Measurements from ENCODE around the gene PDE6H.

GRCh38 chr12:14972816-14973215, at the start of gene PDE6H:
- TF ChIP-seq CTCF (IDR thresholded peaks at IDR 0.05; ENCODE audit: poor library complexity), result no peak
- no peak for TF ChIP-seq EZH2phosphoT487 (IDR thresholded peaks at IDR 0.05; ENCODE audit: low read depth, severe bottlenecking, unreplicated experiment)
- no peak for TF ChIP-seq EZH2 (IDR thresholded peaks at IDR 0.05; ENCODE audit: borderline replicate concordance)

Measured in hepatocyte (in vitro differentiated cells).